ENCODE data around the gene E2F4.

- TF ChIP-seq CHD4 (IDR thresholded peaks at IDR 0.05; ENCODE audit: borderline replicate concordance) (no peak), BCL3 (IDR thresholded peaks at IDR 0.05) (no peak), CHD2 (IDR thresholded peaks at IDR 0.05; ENCODE audit: low read length, partially characterized antibody) (no peak), CEBPB (IDR thresholded peaks at IDR 0.05) (no peak), POLR2A (IDR thresholded peaks at IDR 0.05; ENCODE audit: low read length) (no peak), E2F6 (IDR thresholded peaks at IDR 0.05; ENCODE audit: borderline replicate concordance, low read depth) (no peak)
These were observed 32.0 kb downstream of the E2F4 start for GRCh38 chr16:67223992-67224391.
